ENCODE results near the gene TFRC.
A peak's percentile ranks its signal among the peaks of the same experiment; 100 is the strongest.
"Not testable (repeated sequence)": the region's sequence is repeated elsewhere in the genome, so short reads cannot be mapped to it uniquely, and the experiment has no call there.

The TFRC gene

GRCh38 chr3:196081834-196082618 lies at the start of gene TFRC:
Gene TFRC, minus strand, starts transcription at chr3:196082090. Its CDS starts 4,991 bp downstream, at chr3:196077099.
- peak; percentile 92 for DNase-seq

GRCh38 chr3:196128172-196128843 lies 46.4 kb upstream of the TFRC start:
- DNase-seq: no peak

GRCh38 chr3:196127308-196128040 lies 45.6 kb upstream of the TFRC start:
- DNase-seq: no peak

GRCh38 chr3:196124608-196125007 lies 42.7 kb upstream of the TFRC start:
- DNase-seq: no peak

DNA sequence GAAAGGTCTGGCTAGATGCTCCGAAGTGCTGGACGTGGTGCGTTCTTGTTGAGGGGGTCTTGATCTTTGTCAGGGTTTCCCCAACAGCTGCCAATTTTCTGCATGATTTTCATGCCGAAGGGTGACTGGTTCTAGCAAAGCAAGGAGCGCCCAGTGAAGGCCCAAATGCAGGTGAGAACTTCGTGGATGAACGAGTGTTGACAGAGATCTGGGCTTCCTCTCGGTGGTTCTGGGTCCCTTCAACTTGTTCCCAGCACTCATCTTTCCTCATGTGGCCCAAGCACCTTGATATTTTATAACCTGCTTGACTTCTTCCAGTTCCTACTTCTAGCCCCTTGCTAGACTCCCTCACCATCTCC lies 40.8 kb upstream of the TFRC start:
- DNase-seq: no peak

- no peak for DNase-seq
These were observed 40.3 kb upstream of the TFRC start for GRCh38 chr3:196122021-196122687.

GRCh38 chr3:196121066-196121465 lies 39.2 kb upstream of the TFRC start:
- DNase-seq: no peak

DNA sequence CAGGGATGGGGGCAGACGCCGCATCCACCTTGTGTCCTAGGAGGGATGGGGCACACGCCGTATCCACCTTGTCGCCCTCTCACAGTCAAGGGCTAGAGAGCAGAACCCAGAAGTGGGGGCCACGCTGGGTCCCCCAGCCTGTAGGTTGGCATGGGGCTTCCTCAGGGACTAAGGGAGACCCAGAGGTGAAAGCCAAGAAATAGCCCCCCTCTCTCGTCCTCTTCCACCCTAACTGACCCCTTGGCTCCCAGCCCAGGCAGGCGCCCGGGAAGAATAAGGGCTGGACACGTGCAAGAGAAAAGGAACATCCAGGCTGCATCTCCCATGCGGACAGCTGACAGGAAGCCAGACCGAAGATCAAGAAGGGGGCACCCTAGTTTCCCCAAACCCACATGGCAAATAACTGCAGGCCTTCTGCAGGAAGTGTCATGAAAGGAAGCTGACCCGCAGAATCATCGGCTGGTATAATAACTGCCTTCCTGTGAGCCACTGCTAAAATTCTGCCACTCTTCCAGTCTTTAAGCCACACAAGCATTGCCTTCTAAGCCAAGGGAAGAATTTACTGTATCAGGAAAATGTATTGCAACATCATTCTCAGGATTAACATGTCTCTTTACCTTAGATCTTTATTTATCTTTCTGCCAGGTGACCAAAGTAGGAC lies 38.5 kb upstream of the TFRC start:
- no peak for DNase-seq

DNA sequence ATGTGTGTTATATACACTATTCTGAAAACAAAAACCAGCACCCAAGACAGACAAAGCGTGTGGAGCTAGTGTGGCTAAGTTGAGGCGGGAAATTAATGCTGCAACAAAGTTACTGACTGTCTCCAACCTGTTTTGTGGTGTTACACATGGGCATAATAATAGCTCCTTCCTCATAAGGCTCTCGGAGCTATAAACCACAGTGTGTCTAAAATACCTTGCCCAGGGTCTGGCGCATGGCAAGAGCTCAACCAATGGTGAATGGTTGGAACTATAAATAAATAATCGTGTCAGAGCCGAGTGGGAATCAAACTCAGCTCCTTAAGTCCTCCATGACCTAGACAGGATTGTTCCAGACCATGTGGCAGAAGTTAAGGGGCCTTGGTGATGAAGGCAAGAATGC lies 35.9 kb upstream of the TFRC start:
- DNase-seq: no peak

DNA sequence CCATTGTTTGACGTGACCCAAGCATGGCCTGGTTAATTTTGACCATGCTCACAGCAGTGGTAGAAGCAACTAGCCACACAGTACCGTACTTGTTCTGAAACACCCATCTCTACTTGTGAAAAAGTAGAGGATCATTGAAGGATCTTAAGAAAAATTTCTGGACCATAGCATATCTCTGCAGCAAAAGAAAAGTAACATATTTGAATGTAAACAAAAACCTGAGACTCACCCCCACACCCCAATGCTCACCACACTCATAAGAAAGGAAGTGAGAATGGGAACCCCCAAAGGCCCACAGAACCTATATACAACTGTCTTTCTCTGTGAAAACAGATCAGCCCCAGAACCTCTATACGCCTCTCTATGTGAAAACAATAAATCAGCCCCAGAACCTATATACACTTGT lies 33.8 kb upstream of the TFRC start:
- DNase-seq: no peak

- no peak for DNase-seq
These were observed 30.1 kb upstream of the TFRC start for GRCh38 chr3:196111939-196112386.

GRCh38 chr3:196108075-196108743 lies 26.3 kb upstream of the TFRC start:
- no peak for DNase-seq

- not testable (repeated sequence) for DNase-seq
These were observed 22.8 kb upstream of the TFRC start for GRCh38 chr3:196104707-196105106.

DNA sequence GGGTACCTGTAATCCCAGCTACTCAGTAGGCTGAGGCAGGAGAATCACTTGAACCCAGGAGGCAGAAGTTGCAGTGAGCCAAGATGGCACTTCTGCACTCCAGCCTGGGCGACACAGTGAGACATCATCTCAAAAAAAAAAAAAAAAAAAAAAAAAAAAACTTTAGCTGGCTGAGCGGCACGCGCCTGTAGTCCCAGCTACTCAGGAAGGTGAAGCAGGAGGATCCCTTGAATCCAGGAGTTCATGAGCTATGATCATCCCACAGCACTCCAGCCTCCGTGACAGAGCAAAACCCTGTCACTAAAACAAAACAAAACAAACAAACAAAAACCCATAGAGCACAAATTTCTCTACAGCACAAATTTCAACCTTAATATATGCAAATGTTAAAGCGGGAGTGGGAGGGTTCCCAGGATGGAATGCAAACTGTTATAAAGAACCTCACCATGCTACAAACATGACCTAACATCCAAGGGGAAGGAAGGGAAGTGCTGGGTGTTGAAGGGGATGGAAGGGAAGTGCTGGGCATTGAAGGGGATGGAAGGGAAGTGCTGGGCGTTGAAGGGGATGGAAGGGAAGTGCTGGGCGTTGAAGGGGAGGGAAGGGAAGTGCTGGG lies 16.6 kb upstream of the TFRC start:
- DNase-seq: not testable (repeated sequence)

DNA sequence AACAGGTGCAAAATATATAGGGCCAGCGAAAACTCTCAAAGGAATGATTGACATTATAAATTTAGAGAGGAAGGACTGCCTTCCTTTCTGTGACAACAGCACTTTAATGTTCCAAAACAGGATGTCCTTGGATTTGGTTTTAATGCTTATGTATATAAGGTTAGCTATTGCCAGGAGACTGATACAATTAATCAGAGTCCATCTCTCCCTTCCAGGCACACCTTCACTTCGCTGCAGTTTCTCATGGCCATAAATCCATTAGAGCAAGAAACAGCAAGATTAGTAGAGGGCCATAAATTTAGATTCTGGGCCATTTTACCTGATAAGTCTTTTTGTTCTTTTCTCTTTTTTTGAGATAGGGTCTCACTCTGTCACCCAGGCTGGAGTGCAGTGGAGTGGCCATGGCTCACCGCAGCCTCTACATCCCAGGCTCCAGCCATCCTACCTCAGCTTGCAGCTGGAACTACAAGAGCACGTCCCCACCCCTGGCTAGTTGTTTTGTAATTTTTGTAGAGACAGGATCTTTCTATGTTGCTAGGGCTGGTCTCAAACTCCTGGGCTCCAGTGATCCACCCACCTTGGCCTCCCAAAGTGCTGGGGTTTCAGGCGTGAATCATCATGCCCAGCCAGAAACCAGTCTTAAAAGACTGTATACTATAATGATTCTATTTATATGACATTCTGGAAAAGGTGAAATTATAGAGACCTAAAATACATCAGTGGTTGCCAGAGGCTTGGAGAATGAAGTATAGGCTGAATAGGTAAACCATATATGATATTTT lies 15.7 kb upstream of the TFRC start:
- no peak for DNase-seq

- DNase-seq: no peak
These were observed 14.6 kb upstream of the TFRC start for GRCh38 chr3:196096382-196096953.

DNA sequence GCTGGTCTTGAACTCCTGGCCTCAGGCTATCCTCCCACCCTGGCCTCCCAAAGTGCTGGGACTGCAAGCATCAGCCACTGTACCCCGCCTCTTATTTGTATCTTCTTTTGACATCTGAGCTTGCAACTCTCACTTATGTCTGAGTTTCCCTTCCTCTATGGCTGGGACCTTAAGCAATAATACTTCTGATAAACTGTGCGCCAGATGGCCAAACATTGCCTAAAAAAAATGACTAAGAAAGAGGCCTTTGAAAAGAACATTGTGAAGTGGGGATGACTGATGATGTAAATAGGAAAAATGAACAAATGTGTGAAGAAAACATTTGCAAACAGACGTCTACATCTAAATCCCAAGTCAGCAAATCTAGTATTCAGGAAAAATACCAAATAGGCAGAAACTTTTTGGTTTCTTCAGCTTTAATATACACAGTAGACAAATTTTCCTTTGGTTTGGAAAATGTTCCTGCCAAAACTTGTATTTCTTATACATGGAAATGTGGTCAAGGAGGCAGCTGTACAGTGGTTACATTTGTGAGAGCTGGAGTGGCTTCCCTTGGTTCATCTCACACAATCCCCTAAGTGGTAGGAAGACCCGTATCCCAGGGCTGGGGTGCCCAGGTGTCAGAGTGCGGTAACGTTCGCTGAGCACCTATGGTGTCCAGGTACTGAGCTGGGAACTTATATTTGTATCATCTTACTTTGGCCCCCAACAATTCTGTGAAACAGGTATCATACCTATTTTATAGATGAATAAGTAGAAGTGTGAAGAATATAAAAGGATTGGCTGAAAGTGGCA lies 11.6 kb upstream of the TFRC start:
- no peak for DNase-seq

DNA sequence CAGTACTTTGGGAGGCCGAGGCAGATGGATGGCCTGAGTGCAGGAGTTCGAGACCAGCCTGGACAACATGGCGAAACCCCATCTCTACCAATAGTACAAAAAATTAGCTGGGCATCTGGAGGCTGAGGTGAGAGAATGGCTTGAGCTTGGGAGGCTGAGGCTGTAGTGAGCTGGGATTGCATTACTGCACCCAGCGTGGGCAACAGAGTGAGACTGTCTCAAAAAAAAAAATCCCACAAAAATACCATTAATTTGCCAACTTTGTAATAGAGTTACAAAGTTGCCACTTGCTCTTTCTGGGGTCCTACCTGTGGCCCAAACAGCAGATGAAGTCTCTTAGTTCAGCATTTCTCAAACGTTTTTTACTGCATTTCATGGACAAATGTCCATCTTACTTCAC lies 6.0 kb upstream of the TFRC start:
- DNase-seq: no peak

DNA sequence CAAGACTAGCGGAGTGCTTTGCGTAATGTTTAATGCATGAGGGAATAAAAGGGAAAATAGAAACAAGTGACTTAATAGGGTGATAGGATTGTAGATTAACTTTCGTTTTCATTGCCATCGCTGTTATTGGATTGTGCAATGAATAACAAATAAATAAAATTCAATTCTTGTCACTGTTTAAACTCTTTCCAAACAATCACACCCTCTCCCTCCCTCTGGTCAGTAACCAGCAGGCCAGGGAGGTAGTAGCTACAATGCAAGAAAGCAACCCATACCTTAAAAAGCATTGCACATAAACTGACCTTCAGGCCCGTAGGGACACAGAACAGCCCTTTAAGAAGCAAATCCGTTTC lies 705 bp upstream of the TFRC start:
- DNase-seq: no peak
